Measurements from ENCODE around the gene KIRREL3.

Gene KIRREL3

DNA sequence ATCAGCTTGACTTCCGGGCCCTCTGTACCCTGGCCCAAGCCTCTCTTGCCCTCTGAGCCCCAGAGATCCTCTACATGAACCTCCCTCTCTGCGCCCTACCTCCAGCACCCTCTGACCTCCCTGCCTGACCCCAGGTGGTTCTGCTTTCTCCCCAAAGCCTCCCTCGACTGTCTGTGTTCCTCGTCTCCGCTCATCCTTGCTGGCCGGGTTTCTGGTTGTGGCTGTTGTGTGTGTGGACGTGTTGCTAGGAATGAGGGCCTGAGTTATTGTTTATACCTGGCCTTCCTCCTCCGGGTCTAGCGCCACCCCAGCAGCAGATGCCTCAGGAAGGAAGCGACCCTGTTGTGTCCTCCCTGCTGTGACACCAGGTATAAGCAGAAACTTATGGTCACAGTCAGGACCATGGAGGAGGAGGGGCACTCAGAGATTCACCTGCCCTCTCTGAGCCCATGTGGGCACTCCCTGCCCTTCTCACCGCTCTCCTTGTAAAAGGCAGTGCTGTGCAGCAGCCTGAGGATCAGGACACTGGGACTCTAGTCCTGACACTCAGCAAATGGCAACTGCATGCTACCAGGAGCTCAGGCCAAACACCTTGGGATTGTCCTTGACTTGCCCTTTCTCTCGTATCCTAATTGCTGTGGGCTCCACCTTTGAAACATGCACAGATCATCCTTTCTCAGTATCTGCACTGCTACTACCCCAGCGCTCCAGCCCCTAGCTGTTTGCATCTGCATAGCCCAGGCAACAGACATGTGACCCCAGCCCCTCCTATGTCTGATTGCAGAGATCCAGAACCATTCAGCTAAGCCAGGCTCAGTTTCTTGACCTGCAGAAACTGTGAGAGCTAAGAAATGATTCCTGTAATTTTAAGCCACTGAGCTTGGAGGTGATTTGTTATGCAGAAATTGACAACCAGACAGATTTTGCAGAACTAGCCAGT lies 505.0 kb downstream of the KIRREL3 start:
- no peak for DNase-seq (ENCODE audit: low read depth)
- TF ChIP-seq, protein P1, sequence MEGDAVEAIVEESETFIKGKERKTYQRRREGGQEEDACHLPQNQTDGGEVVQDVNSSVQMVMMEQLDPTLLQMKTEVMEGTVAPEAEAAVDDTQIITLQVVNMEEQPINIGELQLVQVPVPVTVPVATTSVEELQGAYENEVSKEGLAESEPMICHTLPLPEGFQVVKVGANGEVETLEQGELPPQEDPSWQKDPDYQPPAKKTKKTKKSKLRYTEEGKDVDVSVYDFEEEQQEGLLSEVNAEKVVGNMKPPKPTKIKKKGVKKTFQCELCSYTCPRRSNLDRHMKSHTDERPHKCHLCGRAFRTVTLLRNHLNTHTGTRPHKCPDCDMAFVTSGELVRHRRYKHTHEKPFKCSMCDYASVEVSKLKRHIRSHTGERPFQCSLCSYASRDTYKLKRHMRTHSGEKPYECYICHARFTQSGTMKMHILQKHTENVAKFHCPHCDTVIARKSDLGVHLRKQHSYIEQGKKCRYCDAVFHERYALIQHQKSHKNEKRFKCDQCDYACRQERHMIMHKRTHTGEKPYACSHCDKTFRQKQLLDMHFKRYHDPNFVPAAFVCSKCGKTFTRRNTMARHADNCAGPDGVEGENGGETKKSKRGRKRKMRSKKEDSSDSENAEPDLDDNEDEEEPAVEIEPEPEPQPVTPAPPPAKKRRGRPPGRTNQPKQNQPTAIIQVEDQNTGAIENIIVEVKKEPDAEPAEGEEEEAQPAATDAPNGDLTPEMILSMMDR (IDR thresholded peaks at IDR 0.05; ENCODE audit: low read depth, low read length, missing control alignments): no peak
- no peak overlapping the region for H3K4me3 ChIP-seq (ENCODE audit: low read depth, low read length)

GRCh38 chr11:126494831-126495230 lies 505.7 kb downstream of the KIRREL3 start:
- TF ChIP-seq, protein P1 (IDR thresholded peaks at IDR 0.05; ENCODE audit: low read depth, low read length, missing control alignments): no peak
- H3K4me3 ChIP-seq (ENCODE audit: low read depth, low read length): no peak overlapping the region
- DNase-seq (ENCODE audit: low read depth): no peak

GRCh38 chr11:126492331-126493082 lies 508.1 kb downstream of the KIRREL3 start:
- TF ChIP-seq, protein P1 (IDR thresholded peaks at IDR 0.05; ENCODE audit: low read depth, low read length, missing control alignments): no peak
- DNase-seq (ENCODE audit: low read depth): no peak
- no peak overlapping the region for H3K4me3 ChIP-seq (ENCODE audit: low read depth, low read length)

DNA sequence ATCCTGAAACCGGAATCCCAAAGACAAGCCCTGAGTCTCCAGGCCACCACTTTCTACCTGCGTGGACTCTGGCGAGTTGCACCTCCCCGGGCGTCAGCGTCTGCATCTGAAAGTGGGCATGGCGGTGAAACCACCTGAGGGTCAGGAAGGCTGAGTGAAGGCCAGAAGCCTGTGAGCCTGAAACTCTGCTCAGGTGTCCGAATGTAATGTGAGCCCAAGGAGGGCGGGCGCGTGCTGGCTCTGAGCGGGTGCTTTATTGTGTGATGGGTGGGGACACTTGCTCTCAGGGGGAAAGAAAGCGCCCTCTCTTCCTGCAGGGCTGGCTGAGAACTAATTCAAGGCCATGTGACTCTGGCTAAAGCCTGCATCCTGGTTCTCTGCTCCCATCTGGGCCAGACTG lies 509.5 kb downstream of the KIRREL3 start:
- DNase-seq (ENCODE audit: low read depth): no peak
- TF ChIP-seq, protein P1 (IDR thresholded peaks at IDR 0.05; ENCODE audit: low read depth, low read length, missing control alignments): no peak
- H3K4me3 ChIP-seq (ENCODE audit: low read depth, low read length): no peak overlapping the region

- TF ChIP-seq, protein P1 (IDR thresholded peaks at IDR 0.05; ENCODE audit: low read depth, low read length, missing control alignments): no peak
- no peak for DNase-seq (ENCODE audit: low read depth)
- H3K4me3 ChIP-seq (ENCODE audit: low read depth, low read length): no peak overlapping the region
These were observed 510.5 kb downstream of the KIRREL3 start for GRCh38 chr11:126489836-126490660.

DNA sequence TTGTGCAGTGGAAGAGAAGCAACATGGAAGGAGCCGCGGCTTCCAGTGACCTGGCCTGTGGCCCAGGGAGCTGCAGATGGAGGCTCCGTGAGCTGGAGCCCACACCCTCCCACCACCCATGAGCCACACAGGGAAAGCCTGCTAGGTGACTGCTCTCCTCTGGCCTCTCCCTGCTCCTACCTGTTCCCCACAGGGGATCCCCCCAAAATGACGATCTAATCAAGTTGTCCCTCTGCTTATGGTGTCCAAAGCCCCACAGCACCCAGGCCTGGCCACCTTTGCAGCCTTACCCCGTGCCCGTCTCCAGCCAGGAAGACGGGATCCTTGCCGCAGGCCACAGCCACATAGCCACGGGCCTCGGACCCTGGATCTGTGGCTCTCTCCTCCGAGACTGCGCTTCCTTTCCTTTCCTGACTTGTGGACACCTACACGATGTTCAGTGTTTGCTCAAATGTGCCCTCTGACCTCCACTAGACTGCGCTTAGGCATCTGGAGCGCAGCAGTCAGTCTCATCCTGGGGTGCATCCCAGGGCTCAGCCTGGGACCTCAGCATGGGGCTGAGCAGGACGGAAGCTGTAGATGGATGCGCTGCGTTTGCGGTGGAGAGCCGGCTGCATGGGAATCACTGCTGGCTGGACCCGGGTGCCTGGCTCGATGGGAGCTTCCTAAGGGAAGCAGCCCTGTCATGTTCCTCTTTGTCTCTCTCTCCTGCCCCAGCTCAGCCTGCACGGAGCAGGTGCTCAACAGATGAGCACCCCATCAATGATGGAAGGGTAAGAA lies 511.8 kb downstream of the KIRREL3 start:
- no peak overlapping the region for H3K4me3 ChIP-seq (ENCODE audit: low read depth, low read length)
- TF ChIP-seq, protein P1 (IDR thresholded peaks at IDR 0.05; ENCODE audit: low read depth, low read length, missing control alignments): no peak
- DNase-seq (ENCODE audit: low read depth): no peak
